H9 (cell line): ENCODE results near the gene ZNF648. TPM values are rescaled to one million over a fixed set of nuclear protein-coding genes. Genes with fewer than 3 reads are reported as not detected.

ENCODE experiments used
- DNase-seq: peaks from one replicate; pipeline ENCODE4 v3.0.0-alpha.2; 2017
- H2AFZ ChIP-seq: one replicate; pipeline ENCODE4 v1.6.1; 2013; ENCODE audit warnings: mild to moderate bottlenecking, low read length, control low read depth, moderate library complexity
- H2AK5ac ChIP-seq: 2 replicates; pipeline ENCODE4 v1.6.1; 2013; ENCODE audit warnings: low read length, control low read depth, mixed read lengths; ENCODE audit not compliant: insufficient read length
- H2BK120ac ChIP-seq: one replicate; pipeline ENCODE4 v1.6.1; 2013; ENCODE audit warnings: low read depth, mild to moderate bottlenecking, low read length, control low read depth, inconsistent platforms; ENCODE audit not compliant: poor library complexity, severe bottlenecking
- H2BK12ac ChIP-seq: 2 replicates; pipeline ENCODE4 v1.6.1; 2013; ENCODE audit warnings: low read length, control low read depth, mixed read lengths, low read depth; ENCODE audit not compliant: insufficient read length
- H2BK15ac ChIP-seq: 2 replicates; pipeline ENCODE4 v1.6.1; 2013; ENCODE audit warnings: low read depth, low read length, control low read depth
- H2BK20ac ChIP-seq: one replicate; pipeline ENCODE4 v1.6.1; 2013; ENCODE audit warnings: low read depth, mild to moderate bottlenecking, low read length, control low read depth, inconsistent platforms; ENCODE audit not compliant: poor library complexity, severe bottlenecking
- H2BK5ac ChIP-seq: 2 replicates; pipeline ENCODE4 v1.6.1; 2013; ENCODE audit warnings: low read length, control low read depth, mixed read lengths; ENCODE audit not compliant: insufficient read length
- H3K14ac ChIP-seq: 2 replicates; pipeline ENCODE4 v1.6.1; 2013; ENCODE audit warnings: low read length, control low read depth; ENCODE audit not compliant: insufficient read depth
- H3K18ac ChIP-seq: 2 replicates; pipeline ENCODE4 v1.6.1; 2013; ENCODE audit warnings: low read depth, mild to moderate bottlenecking, mixed read lengths, low read length, control low read depth; ENCODE audit not compliant: insufficient read length
- H3K23ac ChIP-seq: 2 replicates; pipeline ENCODE4 v1.6.1; 2013; ENCODE audit warnings: low read length, control low read depth, mixed read lengths, low read depth; ENCODE audit not compliant: insufficient read length
- H3K23me2 ChIP-seq: 2 replicates; pipeline ENCODE4 v1.6.1; 2013; ENCODE audit warnings: low read depth, mild to moderate bottlenecking, mixed read lengths, low read length, control low read depth; ENCODE audit not compliant: insufficient read length, poor library complexity, severe bottlenecking
- H3K27ac ChIP-seq: 2 replicates; pipeline ENCODE4 v1.5.1; 2013; ENCODE audit warnings: low read length, control low read depth, mixed read lengths, low read depth; ENCODE audit not compliant: insufficient read length
- H3K27me3 ChIP-seq: 2 replicates; pipeline ENCODE4 v1.6.1; 2013; ENCODE audit warnings: low read length, control low read depth, inconsistent platforms; ENCODE audit not compliant: insufficient read depth
- H3K4ac ChIP-seq: 2 replicates; pipeline ENCODE4 v1.6.1; 2013; ENCODE audit warnings: low read depth, mild to moderate bottlenecking, control low read depth, inconsistent platforms, low read length, moderate library complexity
- H3K4me1 ChIP-seq: 2 replicates; pipeline ENCODE4 v1.6.1; 2013; ENCODE audit warnings: low read length, control low read depth, inconsistent platforms; ENCODE audit not compliant: insufficient read depth
- H3K4me2 ChIP-seq: 2 replicates; pipeline ENCODE4 v1.6.1; 2013; ENCODE audit warnings: low read length, control low read depth, mixed read lengths; ENCODE audit not compliant: insufficient read length, insufficient read depth
- H3K56ac ChIP-seq: 2 replicates; pipeline ENCODE4 v1.6.1; 2013; ENCODE audit warnings: low read depth, mild to moderate bottlenecking, mixed read lengths, low read length, control low read depth; ENCODE audit not compliant: insufficient read length
- H3K79me1 ChIP-seq: 2 replicates; pipeline ENCODE4 v1.6.1; 2013; ENCODE audit warnings: low read depth, mild to moderate bottlenecking, moderate library complexity, low read length, control low read depth, inconsistent platforms; ENCODE audit not compliant: insufficient read depth, poor library complexity, severe bottlenecking
- H3K79me2 ChIP-seq: 2 replicates; pipeline ENCODE4 v1.6.1; 2013; ENCODE audit warnings: low read length, control low read depth, inconsistent platforms; ENCODE audit not compliant: insufficient read depth
- H3K9ac ChIP-seq: 2 replicates; pipeline ENCODE4 v1.6.1; 2013; ENCODE audit warnings: low read length, control low read depth, mixed read lengths; ENCODE audit not compliant: insufficient read length; ENCODE audit errors: extremely low read depth
- H3K9me3 ChIP-seq: one replicate; pipeline ENCODE4 v1.6.1; 2013; ENCODE audit warnings: low read depth, low read length, inconsistent platforms; ENCODE audit not compliant: control insufficient read depth
- H3T11ph ChIP-seq: one replicate; pipeline ENCODE4 v1.6.1; 2013; ENCODE audit warnings: mild to moderate bottlenecking, low read length, control low read depth, inconsistent platforms
- H4K20me1 ChIP-seq: one replicate; pipeline ENCODE4 v1.6.1; 2013; ENCODE audit not compliant: control insufficient read depth, insufficient read length, insufficient read depth
- H4K5ac ChIP-seq: 2 replicates; pipeline ENCODE4 v1.6.1; 2013; ENCODE audit warnings: low read depth, mild to moderate bottlenecking, mixed read lengths, low read length, control low read depth; ENCODE audit not compliant: insufficient read length
- H4K8ac ChIP-seq: replicated peaks from 2 replicates; pipeline ENCODE4 v1.6.1; 2013; ENCODE audit warnings: low read length, control low read depth, mixed read lengths, low read depth; ENCODE audit not compliant: insufficient read length
- H4K91ac ChIP-seq: 2 replicates; pipeline ENCODE4 v1.6.1; 2013; ENCODE audit warnings: low read depth, mild to moderate bottlenecking, moderate library complexity, mixed read lengths, low read length, control low read depth; ENCODE audit not compliant: insufficient read length
- H3K27ac Mint-ChIP-seq, 3 experiments: 2 replicates in 2 of 3; 3 replicates in 1 of 3; pipeline ENCODE4 v1.8.0; 2020 to 2021; ENCODE audit warnings: mixed read lengths in 3 of 3, mild to moderate bottlenecking in 1 of 3, moderate library complexity in 1 of 3
- H3K27me3 Mint-ChIP-seq: 2 replicates; pipeline ENCODE4 v1.8.0; 2021; ENCODE audit warnings: low read depth, mild to moderate bottlenecking, moderate library complexity, mixed read lengths
- H3K36me3 Mint-ChIP-seq, 3 experiments: 2 replicates in 2 of 3; 3 replicates in 1 of 3; pipeline ENCODE4 v1.8.0; 2020 to 2021; ENCODE audit warnings: low read depth in 3 of 3, mixed read lengths in 3 of 3; ENCODE audit not compliant: insufficient read depth in 1 of 3
- H3K4me1 Mint-ChIP-seq, 2 experiments: 2 replicates each; pipeline ENCODE4 v1.8.0; 2020; ENCODE audit warnings: mixed read lengths in 2 of 2
- H3K4me3 Mint-ChIP-seq, 2 experiments: 2 replicates in 1 of 2; 3 replicates in 1 of 2; pipeline ENCODE4 v1.8.0; 2020 to 2021; ENCODE audit warnings: mild to moderate bottlenecking in 2 of 2, mixed read lengths in 2 of 2, moderate library complexity in 1 of 2
- H3K9me3 Mint-ChIP-seq, 2 experiments: 2 replicates in 1 of 2; 3 replicates in 1 of 2; pipeline ENCODE4 v1.8.0; 2020; ENCODE audit warnings: mild to moderate bottlenecking in 2 of 2, mixed read lengths in 2 of 2, moderate library complexity in 1 of 2
- CTCF ChIP-seq: fragments of 200-600 bp; sonication (generic); conservative IDR thresholded peaks from 3 replicates; pipeline ENCODE4 v1.8.0; 2021; ENCODE audit warnings: antibody characterized with exemption, mild to moderate bottlenecking
- WGBS: extraction: QIAGEN DNeasy Blood & Tissue Kit; methylation state at CpG from one replicate; pipeline ENCODE4 v1.1.7; 2013; ENCODE audit warnings: missing lambda C conversion rate, low lambda C conversion rate, mixed read lengths; ENCODE audit not compliant: insufficient read length; ENCODE audit errors: extremely low coverage; 5-methylcytosine and 5-hydroxymethylcytosine counted together
- total RNA-seq: library from RNA; stranded (reverse); gene quantifications from 2 replicates; pipeline ENCODE4 v1.2.1, GENCODE V29; 2021

The ZNF648 gene
- total RNA-seq, 1 experiment from 2014 or later: 1.4 TPM

- Histone ChIP-seq H3K9me3 (no peaks in the 10 kb centered on the region), H3K79me2 (no peaks in the 10 kb centered on the region), H2BK20ac (no peak overlapping the region), H3K27ac (peak overlapping the region; percentile 85), H3K9ac (peak overlapping the region; percentile 97), H3K4me2 (peak overlapping the region; percentile 98), H2BK5ac (no peak overlapping the region), H3K14ac (peak overlapping the region; percentile 97), H4K5ac (no peak overlapping the region), H4K8ac (no peak overlapping the region), H3K23ac (no peak overlapping the region), H4K91ac (no peak overlapping the region), H2BK15ac (no peak overlapping the region), H3K18ac (peak overlapping the region; percentile 94), H2AFZ (peak overlapping the region; percentile 98), H4K20me1 (no peaks in the 10 kb centered on the region), H2BK120ac (no peak overlapping the region), H2BK12ac (no peak overlapping the region), H3T11ph (no peak overlapping the region), H3K4ac (no peak overlapping the region), H3K27me3 (no peaks in the 10 kb centered on the region), H3K79me1 (no peaks in the 10 kb centered on the region), H3K56ac (no peak overlapping the region), H3K4me1 (peaks cover 3% of the 10 kb centered on the region), H3K23me2 (peaks cover 8% of the 10 kb centered on the region), H2AK5ac (no peak overlapping the region)
- H3K9me3 Mint-ChIP-seq: no peaks in the 10 kb centered on the region
- WGBS: no CpG with 5 or more reads among the region's 68 CpGs
- TF ChIP-seq CTCF: peak; percentile 60
- peak overlapping the region; percentile 90 to 91 for H3K4me3 Mint-ChIP-seq
- 0 out of 7 replicates have a peak, but pooled peaks cover 0 to 2% (median 0%) of the 10 kb centered on the region in 3 experiments for H3K36me3 Mint-ChIP-seq
- H3K27me3 Mint-ChIP-seq: no peaks in the 10 kb centered on the region
- H3K27ac Mint-ChIP-seq: peak overlapping the region; percentile 99 to 100 (median 99)
- H3K4me1 Mint-ChIP-seq: peaks cover 13 to 16% of the 10 kb centered on the region in 2 experiments
- peak; percentile 99 for DNase-seq
These were observed 31.9 kb downstream of the ZNF648 start for GRCh38 chr1:182029379-182030331.
